ENCODE measurements around the gene B4GALT3.

DNA sequence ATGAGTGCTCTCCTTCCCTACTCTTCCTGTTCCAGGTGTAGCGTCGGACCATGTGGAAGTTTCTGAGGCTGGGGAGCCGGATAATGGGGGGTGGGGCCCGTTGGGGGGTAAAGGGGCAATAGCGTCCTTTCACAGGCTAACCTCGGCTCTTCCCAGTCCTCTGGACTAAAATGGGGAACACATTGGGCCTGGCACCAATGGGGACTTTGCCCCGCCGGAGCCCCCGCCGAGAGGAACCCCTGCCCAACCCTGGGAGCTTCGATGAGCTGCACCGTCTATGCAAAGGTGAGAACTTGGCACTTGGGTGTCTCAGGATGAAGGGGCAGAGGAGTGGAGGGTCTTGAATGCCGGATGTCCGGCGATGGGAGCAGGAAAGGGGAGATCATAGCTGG, 49.0 kb upstream of the B4GALT3 start:
- TF ChIP-seq, protein P1, sequence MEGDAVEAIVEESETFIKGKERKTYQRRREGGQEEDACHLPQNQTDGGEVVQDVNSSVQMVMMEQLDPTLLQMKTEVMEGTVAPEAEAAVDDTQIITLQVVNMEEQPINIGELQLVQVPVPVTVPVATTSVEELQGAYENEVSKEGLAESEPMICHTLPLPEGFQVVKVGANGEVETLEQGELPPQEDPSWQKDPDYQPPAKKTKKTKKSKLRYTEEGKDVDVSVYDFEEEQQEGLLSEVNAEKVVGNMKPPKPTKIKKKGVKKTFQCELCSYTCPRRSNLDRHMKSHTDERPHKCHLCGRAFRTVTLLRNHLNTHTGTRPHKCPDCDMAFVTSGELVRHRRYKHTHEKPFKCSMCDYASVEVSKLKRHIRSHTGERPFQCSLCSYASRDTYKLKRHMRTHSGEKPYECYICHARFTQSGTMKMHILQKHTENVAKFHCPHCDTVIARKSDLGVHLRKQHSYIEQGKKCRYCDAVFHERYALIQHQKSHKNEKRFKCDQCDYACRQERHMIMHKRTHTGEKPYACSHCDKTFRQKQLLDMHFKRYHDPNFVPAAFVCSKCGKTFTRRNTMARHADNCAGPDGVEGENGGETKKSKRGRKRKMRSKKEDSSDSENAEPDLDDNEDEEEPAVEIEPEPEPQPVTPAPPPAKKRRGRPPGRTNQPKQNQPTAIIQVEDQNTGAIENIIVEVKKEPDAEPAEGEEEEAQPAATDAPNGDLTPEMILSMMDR (conservative IDR thresholded peaks at IDR 0.05; ENCODE audit: low read depth, low read length): no peak
- TF ChIP-seq CHD1 (IDR thresholded peaks at IDR 0.05; ENCODE audit: low read depth, low read length) (no peak), RFX5 (IDR thresholded peaks at IDR 0.05; ENCODE audit: low read depth, low read length) (no peak), CEBPB (IDR thresholded peaks at IDR 0.05; ENCODE audit: low read depth, low read length) (no peak), SMC3 (IDR thresholded peaks at IDR 0.05; ENCODE audit: low read depth, low read length) (no peak), POLR2A (IDR thresholded peaks at IDR 0.05; ENCODE audit: low read depth, low read length) (no peak), RAD21 (IDR thresholded peaks at IDR 0.05; ENCODE audit: low read length) (no peak), MAFK (IDR thresholded peaks at IDR 0.05; ENCODE audit: low read depth, low read length) (no peak), BHLHE40 (IDR thresholded peaks at IDR 0.05; ENCODE audit: low read depth, low read length) (no peak), RCOR1 (IDR thresholded peaks at IDR 0.05; ENCODE audit: insufficient replicate concordance, low read length) (no peak), MXI1 (IDR thresholded peaks at IDR 0.05; ENCODE audit: borderline replicate concordance, low read depth, low read length) (no peak)
- TF ChIP-seq, protein P2, sequence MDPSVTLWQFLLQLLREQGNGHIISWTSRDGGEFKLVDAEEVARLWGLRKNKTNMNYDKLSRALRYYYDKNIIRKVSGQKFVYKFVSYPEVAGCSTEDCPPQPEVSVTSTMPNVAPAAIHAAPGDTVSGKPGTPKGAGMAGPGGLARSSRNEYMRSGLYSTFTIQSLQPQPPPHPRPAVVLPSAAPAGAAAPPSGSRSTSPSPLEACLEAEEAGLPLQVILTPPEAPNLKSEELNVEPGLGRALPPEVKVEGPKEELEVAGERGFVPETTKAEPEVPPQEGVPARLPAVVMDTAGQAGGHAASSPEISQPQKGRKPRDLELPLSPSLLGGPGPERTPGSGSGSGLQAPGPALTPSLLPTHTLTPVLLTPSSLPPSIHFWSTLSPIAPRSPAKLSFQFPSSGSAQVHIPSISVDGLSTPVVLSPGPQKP (IDR thresholded peaks at IDR 0.05; ENCODE audit: borderline replicate concordance, low read depth, low read length): no peak
- TF ChIP-seq, protein P3, sequence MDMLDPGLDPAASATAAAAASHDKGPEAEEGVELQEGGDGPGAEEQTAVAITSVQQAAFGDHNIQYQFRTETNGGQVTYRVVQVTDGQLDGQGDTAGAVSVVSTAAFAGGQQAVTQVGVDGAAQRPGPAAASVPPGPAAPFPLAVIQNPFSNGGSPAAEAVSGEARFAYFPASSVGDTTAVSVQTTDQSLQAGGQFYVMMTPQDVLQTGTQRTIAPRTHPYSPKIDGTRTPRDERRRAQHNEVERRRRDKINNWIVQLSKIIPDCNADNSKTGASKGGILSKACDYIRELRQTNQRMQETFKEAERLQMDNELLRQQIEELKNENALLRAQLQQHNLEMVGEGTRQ (IDR thresholded peaks at IDR 0.05; ENCODE audit: low read depth, low read length): no peak

All from IMR-90 (cell line).